ENCODE results near the gene NMUR1.

The NMUR1 gene

DNA sequence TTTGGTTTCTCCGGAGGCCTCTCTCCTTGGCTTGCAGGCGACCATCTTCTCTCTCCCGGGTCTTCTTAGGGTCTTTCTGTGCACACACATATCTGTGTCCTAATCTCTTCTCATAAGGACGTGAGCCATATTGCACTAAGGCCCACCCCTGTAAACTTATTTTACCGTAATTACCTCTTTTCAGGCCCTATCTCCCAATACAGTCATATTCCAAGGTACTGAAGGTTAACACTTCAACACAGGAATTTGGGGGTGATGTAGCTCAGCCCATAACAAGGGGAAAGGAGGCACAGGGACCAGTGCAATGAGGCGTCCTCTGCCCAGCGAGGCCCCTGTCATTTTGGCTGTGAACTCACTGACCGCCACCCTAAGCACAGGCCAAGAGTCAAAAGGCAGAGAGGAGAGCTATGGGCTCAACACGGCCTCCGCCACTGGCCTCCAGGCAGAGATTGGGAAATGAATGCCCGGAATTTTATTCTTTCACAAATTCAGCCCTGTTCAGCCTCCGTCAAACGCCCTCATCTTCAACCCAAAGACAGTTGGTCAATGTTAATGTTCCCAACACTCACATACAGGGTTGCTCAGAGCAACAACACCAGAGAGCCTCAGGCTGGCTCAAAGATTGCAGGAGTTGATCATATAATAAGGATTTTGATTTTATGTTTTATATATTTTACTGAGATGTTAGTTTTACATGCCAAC, 15.9 kb upstream of the NMUR1 start:
- Histone ChIP-seq H3K36me3 (ENCODE audit: low read length) (no peaks in the 10 kb centered on the region), H3K27ac (ENCODE audit: low read depth, low read length) (no peak overlapping the region), H3K9me3 (ENCODE audit: insufficient read depth, low read length) (no peaks in the 10 kb centered on the region), H2AFZ (ENCODE audit: low read depth, low read length, severe bottlenecking) (no peak overlapping the region), H3K27me3 (ENCODE audit: low read length) (no peaks in the 10 kb centered on the region), H4K20me1 (ENCODE audit: low read depth, low read length) (no peaks in the 10 kb centered on the region), H3K4me3 (ENCODE audit: insufficient read depth, low read length, poor library complexity, severe bottlenecking) (no peak overlapping the region), H3F3A (ENCODE audit: insufficient read depth) (no peaks in the 10 kb centered on the region; the same call in 1 of the 2 replicates), H3K9me2 (replicated peaks; ENCODE audit: insufficient read depth, low read length) (no peaks in the 10 kb centered on the region), H3K9ac (ENCODE audit: low read length) (no peak overlapping the region), H3K79me2 (ENCODE audit: insufficient read depth, low read length) (no peaks in the 10 kb centered on the region), H3K4me2 (ENCODE audit: low read depth, low read length, poor library complexity, severe bottlenecking) (peak overlapping the region; percentile 37)
- TF ChIP-seq CTCF (IDR thresholded peaks at IDR 0.05; ENCODE audit: insufficient read depth, low read length, poor library complexity, severe bottlenecking) (no peak), EZH2phosphoT487 (conservative IDR thresholded peaks at IDR 0.05; ENCODE audit: low read length) (no peak)

DNA sequence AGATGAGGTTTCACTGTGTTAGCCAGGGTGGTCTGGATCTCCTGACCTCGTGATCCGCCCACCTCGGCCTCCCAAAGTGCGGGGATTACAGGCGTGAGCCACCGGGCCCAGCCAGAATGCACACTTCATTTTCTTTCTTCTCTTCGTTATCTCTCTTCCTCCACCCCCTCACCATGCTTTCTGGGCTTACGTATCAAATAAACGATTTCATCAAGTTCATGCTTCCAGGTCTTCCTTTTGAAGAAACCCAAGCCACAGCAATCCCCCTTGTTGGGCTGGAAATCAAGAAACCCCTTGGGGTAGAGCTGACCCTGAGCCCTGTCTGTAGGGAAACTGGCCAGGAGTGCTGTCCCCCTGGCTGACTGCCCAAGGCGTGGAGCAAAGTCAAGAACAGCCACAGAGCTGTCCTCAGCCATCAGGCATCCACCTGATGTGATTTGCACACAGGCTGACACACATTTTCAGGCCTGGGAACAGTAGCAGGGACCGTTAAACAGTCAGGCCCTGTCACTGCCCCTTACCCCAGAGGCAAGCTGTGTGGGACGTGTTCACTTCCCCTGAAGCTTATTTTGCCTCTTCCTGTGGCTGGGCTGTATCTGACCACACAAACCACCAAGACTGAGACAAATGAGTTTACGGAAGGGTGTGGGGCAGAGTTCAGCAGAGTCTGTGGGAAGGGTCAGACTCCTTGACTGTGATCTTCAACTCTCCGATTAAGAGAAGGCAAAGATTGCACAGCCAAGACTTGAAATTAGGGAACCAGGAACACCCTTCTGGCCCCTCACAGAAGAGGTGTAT, 15.1 kb upstream of the NMUR1 start:
- Histone ChIP-seq H3K36me3 (ENCODE audit: low read length) (no peaks in the 10 kb centered on the region), H3K27ac (ENCODE audit: low read depth, low read length) (peak overlapping the region; percentile 49; the same call in 1 of the 2 replicates), H3K9me2 (replicated peaks; ENCODE audit: insufficient read depth, low read length) (no peaks in the 10 kb centered on the region), H3K4me3 (ENCODE audit: insufficient read depth, low read length, poor library complexity, severe bottlenecking) (no peak overlapping the region), H4K20me1 (ENCODE audit: low read depth, low read length) (no peaks in the 10 kb centered on the region), H3K27me3 (ENCODE audit: low read length) (no peaks in the 10 kb centered on the region), H3F3A (ENCODE audit: insufficient read depth) (no peaks in the 10 kb centered on the region; the same call in 1 of the 2 replicates), H3K9ac (ENCODE audit: low read length) (no peak overlapping the region; the same call in 1 of the 2 replicates), H3K4me2 (ENCODE audit: low read depth, low read length, poor library complexity, severe bottlenecking) (peak overlapping the region; percentile 37), H2AFZ (ENCODE audit: low read depth, low read length, severe bottlenecking) (no peak overlapping the region), H3K79me2 (ENCODE audit: insufficient read depth, low read length) (no peaks in the 10 kb centered on the region), H3K9me3 (ENCODE audit: insufficient read depth, low read length) (no peaks in the 10 kb centered on the region)
- TF ChIP-seq CTCF (IDR thresholded peaks at IDR 0.05; ENCODE audit: insufficient read depth, low read length, poor library complexity, severe bottlenecking) = no peak
- TF ChIP-seq EZH2phosphoT487 (conservative IDR thresholded peaks at IDR 0.05; ENCODE audit: low read length) = no peak

- H3K4me3 ChIP-seq (ENCODE audit: insufficient read depth, low read length, poor library complexity, severe bottlenecking) = no peak overlapping the region
- no peaks in the 10 kb centered on the region; the same call in 1 of the 2 replicates for H3F3A ChIP-seq (ENCODE audit: insufficient read depth)
- H3K9me3 ChIP-seq (ENCODE audit: insufficient read depth, low read length) = no peaks in the 10 kb centered on the region
- no peak overlapping the region for H3K9ac ChIP-seq (ENCODE audit: low read length)
- H3K27ac ChIP-seq (ENCODE audit: low read depth, low read length) = no peak overlapping the region
- H3K27me3 ChIP-seq (ENCODE audit: low read length) = no peaks in the 10 kb centered on the region
- TF ChIP-seq EZH2phosphoT487 (conservative IDR thresholded peaks at IDR 0.05; ENCODE audit: low read length) (no peak), CTCF (IDR thresholded peaks at IDR 0.05; ENCODE audit: insufficient read depth, low read length, poor library complexity, severe bottlenecking) (no peak)
- H3K36me3 ChIP-seq (ENCODE audit: low read length) = no peaks in the 10 kb centered on the region
- H2AFZ ChIP-seq (ENCODE audit: low read depth, low read length, severe bottlenecking) = no peak overlapping the region
- no peaks in the 10 kb centered on the region for H3K79me2 ChIP-seq (ENCODE audit: insufficient read depth, low read length)
- H3K9me2 ChIP-seq (replicated peaks; ENCODE audit: insufficient read depth, low read length) = no peaks in the 10 kb centered on the region
- no peaks in the 10 kb centered on the region for H4K20me1 ChIP-seq (ENCODE audit: low read depth, low read length)
- no peak overlapping the region for H3K4me2 ChIP-seq (ENCODE audit: low read depth, low read length, poor library complexity, severe bottlenecking)
Observed at GRCh38 chr2:231542136-231542535, 11.9 kb upstream of the NMUR1 start.

Measured in SU-DHL-6 (cell line).